GM04504 (cell line): Measurements from ENCODE around the gene DNAJA3.
"Not testable (repeated sequence)": the region's sequence is repeated elsewhere in the genome, so short reads cannot be mapped to it uniquely, and the experiment has no call there.

ENCODE experiments used
- DNase-seq: peaks from one replicate; pipeline ENCODE4 v3.0.0-alpha.2; 2012; ENCODE audit warnings: low read depth

DNAJA3 gene

GRCh38 chr16:4387781-4388180 is 37.9 kb upstream of the DNAJA3 start:
- DNase-seq = no peak

GRCh38 chr16:4388271-4389021 is 37.2 kb upstream of the DNAJA3 start:
- no peak for DNase-seq

GRCh38 chr16:4389051-4389955 is 36.4 kb upstream of the DNAJA3 start:
- no peak for DNase-seq

- DNase-seq = no peak
These were observed 35.1 kb upstream of the DNAJA3 start for GRCh38 chr16:4390266-4391260.

GRCh38 chr16:4391631-4392381 is 33.9 kb upstream of the DNAJA3 start:
- no peak for DNase-seq

- DNase-seq = peak; percentile 84
These were observed 33.1 kb upstream of the DNAJA3 start for GRCh38 chr16:4392382-4393239.

GRCh38 chr16:4393240-4393600 is 32.4 kb upstream of the DNAJA3 start:
- no peak for DNase-seq

- DNase-seq = not testable (repeated sequence)
These were observed 31.8 kb upstream of the DNAJA3 start for GRCh38 chr16:4393850-4394249.

GRCh38 chr16:4395055-4395726 is 30.5 kb upstream of the DNAJA3 start:
- DNase-seq = no peak

GRCh38 chr16:4399001-4399730 is 26.5 kb upstream of the DNAJA3 start:
- no peak for DNase-seq

- no peak for DNase-seq
These were observed 24.6 kb upstream of the DNAJA3 start for GRCh38 chr16:4401094-4401501.

- DNase-seq = no peak
These were observed 24.2 kb upstream of the DNAJA3 start for GRCh38 chr16:4401510-4401909.

- DNase-seq = no peak
These were observed 23.1 kb upstream of the DNAJA3 start for GRCh38 chr16:4402439-4403132.

GRCh38 chr16:4403133-4403949 is 22.3 kb upstream of the DNAJA3 start:
- DNase-seq = no peak

- no peak for DNase-seq
These were observed 21.3 kb upstream of the DNAJA3 start for GRCh38 chr16:4404247-4404966.

- no peak for DNase-seq
These were observed 20.5 kb upstream of the DNAJA3 start for GRCh38 chr16:4404967-4405696.
